Activated CD4-positive, alpha-beta T cell treated with anti-CD3 and anti-CD28 coated beads for 1 hour (primary cell): ENCODE results near the gene PNKD.

Experiments used
- DNase-seq: peaks from one replicate; pipeline ENCODE4 v3.0.0-alpha.2; 2020

The PNKD gene

GRCh38 chr2:218383892-218384519 lies 113.7 kb downstream of the PNKD start:
- DNase-seq, result no peak

- no peak for DNase-seq
Measured at GRCh38 chr2:218384975-218385374, 114.7 kb downstream of the PNKD start.

- DNase-seq, result no peak
Measured at GRCh38 chr2:218386505-218387368, 116.4 kb downstream of the PNKD start.

GRCh38 chr2:218387369-218388194 lies 117.3 kb downstream of the PNKD start:
- DNase-seq, result no peak

GRCh38 chr2:218389333-218390150 lies 119.2 kb downstream of the PNKD start:
- DNase-seq, result no peak

- DNase-seq, result no peak
Measured at GRCh38 chr2:218391202-218391601, 120.9 kb downstream of the PNKD start.

GRCh38 chr2:218392459-218392858 lies 122.1 kb downstream of the PNKD start:
- no peak for DNase-seq

- no peak for DNase-seq
Measured at GRCh38 chr2:218392891-218393462, 122.7 kb downstream of the PNKD start.

- no peak for DNase-seq
Measured at GRCh38 chr2:218393750-218394290, 123.5 kb downstream of the PNKD start.

- no peak for DNase-seq
Measured at GRCh38 chr2:218394298-218395089, 124.2 kb downstream of the PNKD start.

- no peak for DNase-seq
Measured at GRCh38 chr2:218395090-218395444, 124.7 kb downstream of the PNKD start.

- no peak for DNase-seq
Measured at GRCh38 chr2:218395456-218395825, 125.1 kb downstream of the PNKD start.

GRCh38 chr2:218395826-218396687 lies 125.7 kb downstream of the PNKD start:
- peak; percentile 90 for DNase-seq
